Stimulated activated CD8-positive, alpha-beta memory T cell treated with anti-CD3 and anti-CD28 coated beads, Interleukin-4, amount 100 ng/mL, for 1 hour (primary cell): Measurements from ENCODE around the gene KLHL29.

Experiments
- DNase-seq, 2 donors: peaks; one replicate each; pipeline ENCODE4 v3.0.0-alpha.2; 2020; ENCODE audit warnings: low read depth in 2 of 2, low spot score in 1 of 2

Gene KLHL29

DNA sequence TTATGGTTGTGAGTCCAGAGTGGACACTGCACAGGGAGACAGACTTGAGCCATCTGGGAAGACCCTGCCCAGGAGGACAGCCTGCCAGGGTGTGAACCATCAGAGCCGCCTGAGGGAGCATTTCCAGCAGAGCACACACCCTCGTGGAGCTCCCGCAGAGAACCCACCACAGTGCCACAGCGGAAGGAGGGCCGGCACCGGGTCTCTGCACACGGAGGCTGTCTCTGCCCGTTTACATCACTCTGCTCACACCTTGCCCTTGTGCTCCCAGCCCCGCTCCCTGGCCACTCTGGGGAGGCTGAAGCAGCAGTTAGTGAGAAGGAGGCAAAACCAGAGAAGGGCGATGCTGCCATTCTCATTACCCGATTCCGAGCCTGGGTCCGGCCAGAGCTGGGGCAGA is 161.9 kb downstream of the KLHL29 start:
- no peak for DNase-seq

- DNase-seq = no peak
These were observed 162.7 kb downstream of the KLHL29 start for GRCh38 chr2:23547725-23548124.

- no peak for DNase-seq
These were observed 163.3 kb downstream of the KLHL29 start for GRCh38 chr2:23548143-23548769.

DNA sequence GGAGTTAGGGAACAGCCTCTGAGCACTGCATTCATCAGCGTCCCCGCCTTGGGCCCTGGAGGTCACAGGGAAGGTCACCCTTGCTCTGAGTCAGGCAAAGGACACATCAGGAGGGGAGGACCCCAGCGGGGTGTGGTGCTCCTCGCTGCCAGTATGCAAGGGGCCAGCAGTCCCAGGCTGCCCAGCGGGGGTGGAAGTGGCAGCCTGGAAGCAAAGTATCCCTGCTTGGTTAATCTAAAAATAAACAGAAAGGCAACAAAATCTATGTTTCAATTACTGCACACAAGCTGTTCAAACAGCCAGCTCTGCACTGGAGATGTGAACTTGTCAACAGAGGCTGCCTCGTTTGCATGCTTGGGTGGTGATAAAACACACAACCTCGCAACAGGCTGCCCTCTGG is 164.1 kb downstream of the KLHL29 start:
- no peak for DNase-seq

DNA sequence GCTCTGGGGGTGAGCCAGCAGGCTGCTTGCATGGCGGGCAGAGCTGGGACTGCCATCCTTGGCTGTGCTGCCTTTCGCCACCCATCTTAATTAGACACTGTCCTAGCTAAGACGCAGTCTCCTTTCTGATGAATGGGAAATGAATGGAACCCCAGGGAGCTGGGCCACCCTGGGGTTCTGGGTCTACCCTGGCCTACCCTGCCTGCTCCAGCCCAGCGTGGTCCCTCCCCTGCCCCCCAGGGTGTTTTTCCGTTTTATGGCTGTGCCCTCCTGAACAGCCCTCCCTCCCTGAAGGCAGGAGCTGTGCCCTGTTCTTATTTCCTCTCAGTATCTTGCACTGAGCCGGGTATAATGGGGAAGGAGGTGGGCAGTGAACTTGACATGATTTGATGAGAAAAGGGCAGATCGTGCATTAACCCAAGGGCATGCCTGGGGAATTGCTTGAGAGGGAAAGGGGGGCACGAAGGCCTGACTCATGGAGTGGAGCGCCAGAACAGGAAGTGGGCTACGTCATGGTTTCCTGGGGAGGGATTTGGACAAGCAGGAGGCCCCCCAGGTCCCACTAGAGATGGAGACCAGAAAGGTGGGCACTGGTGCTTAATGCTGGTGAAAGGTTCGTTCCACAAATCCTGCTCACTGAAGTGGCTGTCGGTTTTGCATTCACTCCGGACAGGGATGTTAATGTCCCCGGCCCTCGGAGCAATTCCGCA is 165.0 kb downstream of the KLHL29 start:
- no peak for DNase-seq

GRCh38 chr2:23550553-23550952 is 165.6 kb downstream of the KLHL29 start:
- no peak for DNase-seq

GRCh38 chr2:23551875-23552274 is 166.9 kb downstream of the KLHL29 start:
- DNase-seq = no peak

- no peak for DNase-seq
These were observed 168.6 kb downstream of the KLHL29 start for GRCh38 chr2:23553561-23553960.

GRCh38 chr2:23554054-23554697 is 169.2 kb downstream of the KLHL29 start:
- DNase-seq = no peak

GRCh38 chr2:23555944-23556343 is 171.0 kb downstream of the KLHL29 start:
- DNase-seq = no peak

- DNase-seq = no peak
These were observed 171.9 kb downstream of the KLHL29 start for GRCh38 chr2:23556929-23557328.

DNA sequence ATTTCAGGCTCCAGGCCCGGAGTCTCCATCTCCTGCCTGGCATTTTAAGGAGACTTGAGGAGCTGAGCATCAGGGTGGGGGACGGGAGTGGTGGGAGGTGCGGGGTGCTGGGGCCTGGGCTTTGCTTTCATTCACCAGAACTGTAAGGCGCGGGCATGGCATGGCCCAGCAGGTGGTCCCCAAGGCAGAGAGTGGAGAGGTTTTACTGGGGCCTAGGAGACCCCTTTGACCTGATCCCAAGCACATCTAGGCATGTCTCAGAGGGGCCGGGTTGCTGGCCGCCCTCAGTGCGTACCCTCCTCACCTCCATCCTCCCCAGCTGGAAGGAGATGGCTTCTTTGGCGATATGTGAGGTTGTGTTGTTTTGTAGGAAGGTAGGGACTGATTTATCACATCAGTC is 172.5 kb downstream of the KLHL29 start:
- DNase-seq = no peak

GRCh38 chr2:23559561-23560239 is 174.7 kb downstream of the KLHL29 start:
- no peak for DNase-seq

DNA sequence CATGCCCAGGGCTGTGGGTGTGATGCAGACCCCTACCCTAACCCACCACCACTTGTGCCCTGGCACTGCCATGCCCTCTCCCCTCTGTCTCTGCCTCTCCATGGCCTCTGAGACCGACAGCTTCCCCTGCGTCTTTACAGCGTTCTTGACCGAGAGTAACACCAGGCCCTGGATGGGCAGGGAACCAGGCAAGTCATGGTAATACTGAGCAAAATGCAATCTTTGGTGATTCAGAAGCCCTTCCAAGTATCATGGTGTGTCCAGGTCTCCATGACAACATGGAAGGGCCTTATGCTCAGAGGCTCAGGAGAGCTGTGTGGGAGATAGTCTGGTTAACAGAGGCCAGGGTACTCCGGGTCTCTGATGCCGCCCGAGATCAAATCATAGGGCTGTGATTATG is 176.1 kb downstream of the KLHL29 start:
- DNase-seq = no peak

DNA sequence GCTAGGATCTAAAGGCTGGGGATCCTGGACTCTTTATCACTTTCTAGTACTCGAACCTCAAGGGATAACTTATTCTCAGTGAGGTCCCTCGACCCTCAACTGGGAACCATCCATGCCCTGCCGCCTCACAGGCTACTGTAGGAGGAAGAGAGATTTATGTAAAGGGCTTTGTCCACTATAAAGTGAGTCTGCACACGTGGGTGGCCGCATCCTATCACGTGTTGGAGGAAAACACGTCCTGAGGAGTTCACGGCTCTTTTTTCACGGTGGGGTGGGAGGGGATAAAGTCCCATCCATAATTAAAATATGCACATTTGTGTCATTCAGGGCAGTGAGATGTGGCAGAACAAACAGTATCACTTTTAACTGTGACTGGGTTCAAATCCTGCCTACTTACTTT is 176.6 kb downstream of the KLHL29 start:
- no peak for DNase-seq

DNA sequence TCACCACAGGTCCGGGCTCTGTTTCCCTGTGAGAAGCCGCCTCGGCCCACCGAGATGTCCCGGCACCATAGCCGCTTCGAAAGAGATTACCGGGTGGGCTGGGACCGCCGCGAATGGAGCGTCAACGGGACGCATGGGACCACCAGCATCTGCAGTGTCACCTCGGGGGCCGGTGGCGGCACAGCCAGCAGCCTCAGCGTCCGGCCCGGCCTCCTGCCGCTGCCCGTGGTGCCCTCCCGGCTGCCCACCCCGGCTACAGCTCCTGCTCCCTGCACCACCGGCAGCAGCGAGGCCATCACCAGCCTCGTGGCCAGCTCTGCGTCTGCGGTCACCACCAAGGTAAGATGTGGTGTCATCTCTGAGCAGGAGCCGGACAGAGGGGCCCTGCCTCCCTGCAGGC is 177.2 kb downstream of the KLHL29 start:
- DNase-seq = no peak

DNA sequence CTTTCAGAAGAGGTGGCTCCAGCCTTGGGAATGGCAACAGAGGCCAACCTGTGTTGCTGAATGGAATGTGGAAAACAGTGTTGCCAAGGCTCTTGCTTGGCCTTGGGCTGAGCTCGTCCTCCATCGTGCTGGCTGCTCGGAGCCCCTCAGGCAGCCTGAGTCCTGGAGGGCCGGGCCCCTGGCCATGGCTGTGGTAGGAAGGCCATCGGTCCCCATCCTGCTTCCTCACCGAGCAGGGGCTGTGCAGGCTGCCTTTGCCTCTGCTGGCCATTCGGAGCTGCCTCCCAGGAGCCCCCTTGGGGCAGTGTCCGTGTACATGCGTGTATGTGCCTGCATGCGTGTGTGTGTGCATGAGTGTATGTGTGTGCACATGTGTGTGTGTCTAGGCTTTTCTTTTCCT is 178.2 kb downstream of the KLHL29 start:
- DNase-seq = no peak

DNA sequence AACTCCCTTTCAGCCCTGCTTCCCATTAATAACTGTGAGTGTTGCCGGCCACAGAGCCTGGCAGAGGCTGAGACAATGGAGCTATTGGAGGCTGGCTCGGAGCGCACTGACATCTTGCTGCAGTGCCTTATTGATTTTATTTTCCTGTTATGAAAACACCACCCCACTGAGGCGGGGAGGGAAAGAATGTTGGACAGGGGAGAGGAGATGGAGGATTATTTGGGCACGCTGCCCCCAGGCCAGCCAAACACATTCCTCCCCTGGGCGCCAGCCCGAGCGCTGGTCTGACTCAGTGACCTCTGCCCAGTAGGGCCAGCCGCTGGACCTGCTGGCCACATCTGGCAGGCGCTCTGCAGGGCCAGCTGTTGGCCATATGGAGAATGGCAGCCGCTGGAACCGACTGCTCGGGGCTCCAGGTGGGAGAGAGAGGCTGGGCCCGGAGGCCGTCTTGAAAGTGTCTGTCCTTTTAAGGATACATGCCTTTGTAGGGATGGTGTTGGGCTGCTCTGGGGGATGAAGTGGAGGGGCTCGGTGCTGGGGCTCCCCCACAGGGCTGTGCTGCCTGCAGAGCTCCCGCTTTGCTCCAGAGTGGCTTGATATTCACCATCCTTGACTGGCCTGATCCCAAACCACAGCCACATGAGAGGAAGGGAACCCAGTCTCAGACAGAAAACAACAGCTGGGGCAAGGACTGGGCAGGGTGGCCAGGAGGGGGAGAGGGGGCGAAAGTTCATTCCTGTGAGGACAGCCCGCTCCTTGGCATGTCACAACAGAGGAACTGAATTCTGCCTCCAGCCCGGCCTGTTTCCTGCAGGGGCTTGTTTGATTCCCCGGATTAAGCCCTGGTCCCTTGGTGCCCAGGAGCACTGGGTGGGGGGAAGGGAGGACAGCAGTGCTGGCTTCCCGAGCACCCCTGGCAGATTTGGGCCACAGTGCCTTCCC is 179.0 kb downstream of the KLHL29 start:
- DNase-seq = no peak

GRCh38 chr2:23564615-23564960 is 179.6 kb downstream of the KLHL29 start:
- DNase-seq = no peak

GRCh38 chr2:23565374-23565773 is 180.4 kb downstream of the KLHL29 start:
- no peak for DNase-seq

DNA sequence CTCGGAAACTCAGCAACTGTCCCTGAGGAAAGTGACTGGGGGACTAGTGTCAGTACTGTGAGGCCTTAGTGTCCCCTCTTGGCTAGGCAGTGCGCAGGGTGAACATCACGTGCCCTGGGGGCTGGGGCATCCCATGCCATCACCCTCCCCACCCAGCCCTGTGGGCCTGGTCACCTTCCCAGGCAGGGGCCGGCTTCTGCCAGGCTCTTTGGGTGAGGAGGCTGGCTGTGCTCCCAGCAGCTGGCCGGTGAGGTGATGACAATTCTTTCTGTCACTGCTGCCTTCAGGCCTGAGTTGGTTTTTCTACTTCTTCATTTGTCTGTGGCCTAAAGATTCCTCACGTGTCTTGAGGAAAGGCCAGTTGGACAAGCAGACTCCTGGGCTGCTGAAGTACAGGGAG is 180.8 kb downstream of the KLHL29 start:
- no peak for DNase-seq
